ENCODE results near the gene RPRML. TPM values are rescaled to one million over a fixed set of nuclear protein-coding genes. Genes with fewer than 3 reads are reported as not detected.

RPRML gene
- total RNA-seq, 1 experiment from 2014 or later = 0.54 TPM

GRCh38 chr17:46947216-46947615, 31.8 kb downstream of the RPRML start:
- no peaks in the 10 kb centered on the region for H3K9me3 ChIP-seq (ENCODE audit: control insufficient read depth, insufficient read depth, low read depth, low read length)
- no peaks in the 10 kb centered on the region for H3K36me3 ChIP-seq (ENCODE audit: control insufficient read depth, insufficient read depth, low read length)
- TF ChIP-seq, protein P1, sequence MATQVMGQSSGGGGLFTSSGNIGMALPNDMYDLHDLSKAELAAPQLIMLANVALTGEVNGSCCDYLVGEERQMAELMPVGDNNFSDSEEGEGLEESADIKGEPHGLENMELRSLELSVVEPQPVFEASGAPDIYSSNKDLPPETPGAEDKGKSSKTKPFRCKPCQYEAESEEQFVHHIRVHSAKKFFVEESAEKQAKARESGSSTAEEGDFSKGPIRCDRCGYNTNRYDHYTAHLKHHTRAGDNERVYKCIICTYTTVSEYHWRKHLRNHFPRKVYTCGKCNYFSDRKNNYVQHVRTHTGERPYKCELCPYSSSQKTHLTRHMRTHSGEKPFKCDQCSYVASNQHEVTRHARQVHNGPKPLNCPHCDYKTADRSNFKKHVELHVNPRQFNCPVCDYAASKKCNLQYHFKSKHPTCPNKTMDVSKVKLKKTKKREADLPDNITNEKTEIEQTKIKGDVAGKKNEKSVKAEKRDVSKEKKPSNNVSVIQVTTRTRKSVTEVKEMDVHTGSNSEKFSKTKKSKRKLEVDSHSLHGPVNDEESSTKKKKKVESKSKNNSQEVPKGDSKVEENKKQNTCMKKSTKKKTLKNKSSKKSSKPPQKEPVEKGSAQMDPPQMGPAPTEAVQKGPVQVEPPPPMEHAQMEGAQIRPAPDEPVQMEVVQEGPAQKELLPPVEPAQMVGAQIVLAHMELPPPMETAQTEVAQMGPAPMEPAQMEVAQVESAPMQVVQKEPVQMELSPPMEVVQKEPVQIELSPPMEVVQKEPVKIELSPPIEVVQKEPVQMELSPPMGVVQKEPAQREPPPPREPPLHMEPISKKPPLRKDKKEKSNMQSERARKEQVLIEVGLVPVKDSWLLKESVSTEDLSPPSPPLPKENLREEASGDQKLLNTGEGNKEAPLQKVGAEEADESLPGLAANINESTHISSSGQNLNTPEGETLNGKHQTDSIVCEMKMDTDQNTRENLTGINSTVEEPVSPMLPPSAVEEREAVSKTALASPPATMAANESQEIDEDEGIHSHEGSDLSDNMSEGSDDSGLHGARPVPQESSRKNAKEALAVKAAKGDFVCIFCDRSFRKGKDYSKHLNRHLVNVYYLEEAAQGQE (IDR thresholded peaks at IDR 0.05; ENCODE audit: insufficient read depth in 1 of 2, low read depth in 2 of 2, low read length in 1 of 2) = no peak
- TF ChIP-seq POLR2AphosphoS5 (IDR thresholded peaks at IDR 0.05; ENCODE audit: low read depth, low read length) = no peak
- TF ChIP-seq, protein P2, sequence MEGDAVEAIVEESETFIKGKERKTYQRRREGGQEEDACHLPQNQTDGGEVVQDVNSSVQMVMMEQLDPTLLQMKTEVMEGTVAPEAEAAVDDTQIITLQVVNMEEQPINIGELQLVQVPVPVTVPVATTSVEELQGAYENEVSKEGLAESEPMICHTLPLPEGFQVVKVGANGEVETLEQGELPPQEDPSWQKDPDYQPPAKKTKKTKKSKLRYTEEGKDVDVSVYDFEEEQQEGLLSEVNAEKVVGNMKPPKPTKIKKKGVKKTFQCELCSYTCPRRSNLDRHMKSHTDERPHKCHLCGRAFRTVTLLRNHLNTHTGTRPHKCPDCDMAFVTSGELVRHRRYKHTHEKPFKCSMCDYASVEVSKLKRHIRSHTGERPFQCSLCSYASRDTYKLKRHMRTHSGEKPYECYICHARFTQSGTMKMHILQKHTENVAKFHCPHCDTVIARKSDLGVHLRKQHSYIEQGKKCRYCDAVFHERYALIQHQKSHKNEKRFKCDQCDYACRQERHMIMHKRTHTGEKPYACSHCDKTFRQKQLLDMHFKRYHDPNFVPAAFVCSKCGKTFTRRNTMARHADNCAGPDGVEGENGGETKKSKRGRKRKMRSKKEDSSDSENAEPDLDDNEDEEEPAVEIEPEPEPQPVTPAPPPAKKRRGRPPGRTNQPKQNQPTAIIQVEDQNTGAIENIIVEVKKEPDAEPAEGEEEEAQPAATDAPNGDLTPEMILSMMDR (IDR thresholded peaks at IDR 0.05) = no peak
- H3K27me3 ChIP-seq (ENCODE audit: control insufficient read depth, insufficient read depth, low read length) = no peaks in the 10 kb centered on the region
- ATAC-seq = no peak
- no peak for DNase-seq (ENCODE audit: low read depth, low spot score)
- BruUV-seq (replicated peaks) = no TSS peak
- H3K4me1 ChIP-seq (ENCODE audit: control insufficient read depth, insufficient read depth, low read length) = peaks cover 6% of the 10 kb centered on the region
- ChIA-PET POLR2A (interaction anchor here (0.7 kb wide), 1 partner anchor 19 kb away, joined by 6 read pairs; no protein-coding TSS in a partner anchor), CTCF (no interaction called here)
- H3K4me3 ChIP-seq (ENCODE audit: low read depth in 2 of 2, low read length in 2 of 2) = no peak overlapping the region
- no peak overlapping the region for H3K27ac ChIP-seq (ENCODE audit: low read length)
- intact Hi-C loops (cut with micrococcal nuclease; ENCODE audit: unreplicated experiment) (no loop called here), in situ Hi-C loops (cut with HindIII; ENCODE audit: low pct_unique_long_range_greater_than_20kb, low sequenced_read_pairs) (no loop called here)

DNA sequence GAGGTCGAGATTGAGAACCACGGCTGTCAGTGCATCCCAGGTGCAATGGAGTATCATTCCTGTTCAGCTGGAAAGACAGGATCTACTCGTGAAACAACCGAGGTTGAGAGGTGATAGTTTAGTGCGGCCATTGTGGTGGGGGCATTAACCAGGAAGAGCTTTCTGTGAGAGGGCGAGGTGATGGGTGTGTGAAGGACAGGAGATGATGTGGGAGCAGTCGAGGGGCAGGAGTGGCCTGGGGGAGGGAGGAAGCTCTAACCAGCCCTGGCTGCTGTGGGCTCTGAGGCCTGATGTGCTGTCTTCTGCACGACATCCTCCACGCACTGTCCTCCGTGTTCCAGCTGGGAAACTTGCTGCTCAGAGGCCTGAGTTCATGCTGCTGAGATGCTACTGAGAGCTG, 34.1 kb downstream of the RPRML start:
- CTCF ChIA-PET = no interaction called here
- in situ Hi-C loops (cut with HindIII; ENCODE audit: low pct_unique_long_range_greater_than_20kb, low sequenced_read_pairs) = no loop called here
- DNase-seq (ENCODE audit: low read depth, low spot score) (no peak), ATAC-seq (no peak)
- H3K9me3 ChIP-seq (ENCODE audit: control insufficient read depth, insufficient read depth, low read depth, low read length) = no peaks in the 10 kb centered on the region
- no peak overlapping the region for H3K4me3 ChIP-seq (ENCODE audit: low read depth in 2 of 2, low read length in 2 of 2)
- peaks cover 6% of the 10 kb centered on the region for H3K4me1 ChIP-seq (ENCODE audit: control insufficient read depth, insufficient read depth, low read length)
- H3K27ac ChIP-seq (ENCODE audit: low read length) = no peak overlapping the region
- no TSS peak for BruUV-seq (replicated peaks)
- POLR2A ChIA-PET = no interaction called here
- intact Hi-C loops (cut with micrococcal nuclease; ENCODE audit: unreplicated experiment) = no loop called here
- TF ChIP-seq, protein P2 (IDR thresholded peaks at IDR 0.05) = no peak
- TF ChIP-seq, protein P1 (IDR thresholded peaks at IDR 0.05; ENCODE audit: insufficient read depth in 1 of 2, low read depth in 2 of 2, low read length in 1 of 2) = no peak
- no peaks in the 10 kb centered on the region; the same call in 1 of the 2 replicates for H3K36me3 ChIP-seq (ENCODE audit: control insufficient read depth, insufficient read depth, low read length)
- H3K27me3 ChIP-seq (ENCODE audit: control insufficient read depth, insufficient read depth, low read length) = no peaks in the 10 kb centered on the region

All from Panc1 (cell line).